GM23338 (cell line): Measurements from ENCODE around the gene TLE3. TPM values are rescaled to one million over a fixed set of nuclear protein-coding genes. Genes with fewer than 3 reads are reported as not detected.
A peak's percentile ranks its signal among the peaks of the same experiment; 100 is the strongest.

ENCODE experiments used
- ATAC-seq: fragments of 200-7000 bp; cut with Tn5 transposase; 3 replicates; pipeline ENCODE4 v1.9.1; 2020
- DNase-seq: peaks from one replicate; pipeline ENCODE4 v3.0.0-alpha.2; 2015; ENCODE audit warnings: low spot score
- H2AFZ ChIP-seq: fragments of 200-600 bp; sonication (generic); 2 replicates; pipeline ENCODE4 v1.8.0; 2016; ENCODE audit warnings: antibody characterized with exemption, mild to moderate bottlenecking, moderate library complexity
- H3F3A ChIP-seq: fragments of 200-600 bp; sonication (generic); replicated peaks from 2 replicates; pipeline ENCODE4 v1.8.0; 2017; ENCODE audit warnings: antibody characterized with exemption, mixed run types, low read depth
- H3K27ac ChIP-seq: fragments of 200-600 bp; sonication (generic); 2 replicates; pipeline ENCODE4 v1.6.1; 2016; ENCODE audit warnings: low read depth
- H3K27me3 ChIP-seq: fragments of 200-600 bp; sonication (generic); 2 replicates; pipeline ENCODE4 v1.8.0; 2016; ENCODE audit warnings: mild to moderate bottlenecking, mixed run types, moderate library complexity; ENCODE audit not compliant: insufficient read depth
- H3K36me3 ChIP-seq: fragments of 200-600 bp; sonication (generic); 2 replicates; pipeline ENCODE4 v1.8.0; 2016; ENCODE audit warnings: mild to moderate bottlenecking; ENCODE audit not compliant: insufficient read depth
- H3K4me1 ChIP-seq: fragments of 200-600 bp; sonication (generic); 2 replicates; pipeline ENCODE4 v1.8.0; 2016; ENCODE audit warnings: mild to moderate bottlenecking, moderate library complexity; ENCODE audit not compliant: insufficient read depth
- H3K4me2 ChIP-seq: fragments of 200-600 bp; sonication (generic); 2 replicates; pipeline ENCODE4 v1.7.1; 2017; ENCODE audit warnings: mixed run types
- H3K4me3 ChIP-seq: fragments of 200-600 bp; sonication (generic); 2 replicates; pipeline ENCODE4 v1.6.1; 2016; ENCODE audit warnings: mixed run types
- H3K79me2 ChIP-seq: fragments of 200-600 bp; sonication (generic); replicated peaks from 2 replicates; pipeline ENCODE4 v1.8.0; 2017; ENCODE audit warnings: mild to moderate bottlenecking; ENCODE audit not compliant: insufficient read depth
- H3K9me2 ChIP-seq: fragments of 200-600 bp; sonication (generic); 2 replicates; pipeline ENCODE4 v1.8.0; 2017; ENCODE audit not compliant: insufficient read depth
- H4K20me1 ChIP-seq: fragments of 200-600 bp; sonication (generic); replicated peaks from 2 replicates; pipeline ENCODE4 v1.8.0; 2017; ENCODE audit warnings: mild to moderate bottlenecking; ENCODE audit not compliant: insufficient read depth
- H3K27ac Mint-ChIP-seq: 2 replicates; pipeline ENCODE4 v1.8.0; 2020; ENCODE audit warnings: inconsistent platforms, mild to moderate bottlenecking, moderate library complexity, mixed read lengths
- H3K27me3 Mint-ChIP-seq: 3 replicates; pipeline ENCODE4 v1.8.0; 2022; ENCODE audit warnings: low read depth, mild to moderate bottlenecking, moderate library complexity, mixed read lengths, inconsistent platforms; ENCODE audit not compliant: insufficient read depth, poor library complexity
- H3K36me3 Mint-ChIP-seq: 3 replicates; pipeline ENCODE4 v1.8.0; 2021; ENCODE audit warnings: low read depth, mild to moderate bottlenecking, inconsistent platforms, moderate library complexity, mixed read lengths
- H3K4me1 Mint-ChIP-seq: 3 replicates; pipeline ENCODE4 v1.8.0; 2020; ENCODE audit warnings: mild to moderate bottlenecking, inconsistent platforms, mixed read lengths
- H3K4me3 Mint-ChIP-seq: 3 replicates; pipeline ENCODE4 v1.8.0; 2021; ENCODE audit warnings: moderate library complexity, mild to moderate bottlenecking, inconsistent platforms, mixed read lengths
- H3K9me3 Mint-ChIP-seq: 3 replicates; pipeline ENCODE4 v1.8.0; 2020; ENCODE audit warnings: moderate library complexity, mild to moderate bottlenecking, inconsistent platforms, mixed read lengths
- CREB1 ChIP-seq: fragments of 250-450 bp; sonication (Bioruptor Pico); IDR thresholded peaks from 2 replicates; pipeline ENCODE4 v1.5.0; 2020; ENCODE audit warnings: low read depth, mild to moderate bottlenecking, moderate library complexity
- EZH2 ChIP-seq: fragments of 200-600 bp; sonication (generic); IDR thresholded peaks from one replicate; pipeline ENCODE4 v1.8.0; 2017; ENCODE audit warnings: antibody characterized with exemption, mild to moderate bottlenecking, low read depth; ENCODE audit not compliant: unreplicated experiment
- EZH2phosphoT487 ChIP-seq: fragments of 200-600 bp; sonication (generic); IDR thresholded peaks from one replicate; pipeline ENCODE4 v1.8.1; 2018; ENCODE audit warnings: antibody characterized with exemption; ENCODE audit not compliant: unreplicated experiment
- JUNB ChIP-seq: IDR thresholded peaks from one replicate; pipeline ENCODE4 v1.6.1; 2016; ENCODE audit warnings: antibody characterized with exemption; ENCODE audit not compliant: unreplicated experiment
- NANOG ChIP-seq: IDR thresholded peaks from 2 replicates; pipeline ENCODE4 v1.6.1; 2016; ENCODE audit warnings: antibody characterized with exemption, borderline replicate concordance
- POLR2AphosphoS5 ChIP-seq: IDR thresholded peaks from 2 replicates; pipeline ENCODE4 v1.6.1; 2016; ENCODE audit warnings: antibody characterized with exemption, low read depth
- STAT1 ChIP-seq: IDR thresholded peaks from one replicate; pipeline ENCODE4 v1.6.1; 2016; ENCODE audit warnings: antibody characterized with exemption; ENCODE audit not compliant: unreplicated experiment
- ZNF114 ChIP-seq: fragments of 250-450 bp; sonication (Bioruptor Pico); IDR thresholded peaks from 2 replicates; pipeline ENCODE4 v1.5.0; 2020; ENCODE audit warnings: mild to moderate bottlenecking, moderate library complexity
- ZNF331 ChIP-seq: fragments of 250-450 bp; sonication (Bioruptor Pico); IDR thresholded peaks from 2 replicates; pipeline ENCODE4 v1.5.0; 2020; ENCODE audit warnings: low read depth, mild to moderate bottlenecking, moderate library complexity
- polyA plus RNA-seq: library from polyadenylated mRNA; unstranded; fragments of >200 nt; fragmentation: Nextera tagmentation; extraction: Ambion mirVana; gene quantifications from 2 replicates; pipeline ENCODE4 v1.2.1, GENCODE V29; 2016
- total RNA-seq: library from RNA; depleted of rRNA; stranded (reverse); fragments of >200 nt; shearing (Covaris generic); gene quantifications from 2 replicates; pipeline ENCODE4 v1.2.3, GENCODE V29; 2014
- TF ChIP-seq, protein P1 (sequence below): IDR thresholded peaks from 2 replicates; pipeline ENCODE4 v1.6.1; 2016; ENCODE audit warnings: antibody characterized with exemption
- TF ChIP-seq, protein P2 (sequence below): IDR thresholded peaks from one replicate; pipeline ENCODE4 v1.6.1; 2018; ENCODE audit warnings: antibody characterized with exemption; ENCODE audit not compliant: unreplicated experiment
- TF ChIP-seq, protein P3 (sequence below): fragments of 250-450 bp; sonication (Bioruptor Pico); IDR thresholded peaks from 2 replicates; pipeline ENCODE4 v1.5.0; 2020; ENCODE audit warnings: mild to moderate bottlenecking, moderate library complexity
- TF ChIP-seq, protein P4 (sequence below), 2 experiments: fragments of 200-600 bp in 1 of 2; sonication (generic) in 1 of 2; conservative IDR thresholded peaks; 2 replicates each; pipeline versions ENCODE4 v1.5.1 to v1.6.1; 2016 to 2017; ENCODE audit warnings: antibody characterized with exemption in 2 of 2, low read depth in 2 of 2, mild to moderate bottlenecking in 2 of 2, moderate library complexity in 1 of 2

Gene TLE3
- total and polyA plus RNA-seq, 2 experiments from 2014 or later, result 10.4 to 79.5 TPM

DNA sequence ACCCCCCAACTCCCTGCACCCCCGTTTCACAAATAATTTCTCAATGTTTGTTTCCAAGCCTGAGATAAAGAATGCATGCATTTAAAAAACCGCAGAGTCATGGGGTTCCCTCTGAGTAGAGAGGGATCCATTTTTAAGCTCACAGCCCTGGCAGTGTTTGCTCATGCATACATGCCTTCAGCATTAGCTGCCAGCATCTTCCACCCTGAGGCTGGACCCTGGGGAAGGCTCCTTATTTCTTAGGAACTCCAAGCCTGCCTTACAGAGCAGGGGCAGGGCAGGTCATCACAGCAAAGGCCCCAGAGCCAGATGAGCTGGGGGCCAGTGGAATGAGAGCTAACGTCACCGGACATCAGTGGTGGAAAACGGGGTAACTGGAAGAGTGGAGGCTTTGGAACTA, 31.3 kb downstream of the TLE3 start:
- H3K27me3 ChIP-seq, result no peaks in the 10 kb centered on the region
- no peaks in the 10 kb centered on the region for H3F3A ChIP-seq
- H4K20me1 ChIP-seq, result peaks cover 23% of the 10 kb centered on the region
- peaks cover 7% of the 10 kb centered on the region for H3K79me2 ChIP-seq
- no peaks in the 10 kb centered on the region for H3K9me2 ChIP-seq
- H3K36me3 ChIP-seq, result no peaks in the 10 kb centered on the region; the same call in none of the 2 replicates
- Mint-ChIP-seq H3K9me3 (no peaks in the 10 kb centered on the region), H3K4me1 (peaks cover 15% of the 10 kb centered on the region), H3K27ac (peak overlapping the region; percentile 77), H3K36me3 (peaks cover 56% of the 10 kb centered on the region), H3K4me3 (no peak overlapping the region), H3K27me3 (peaks cover 9% of the 10 kb centered on the region)
- ATAC-seq (no peak), DNase-seq (no peak)
- H3K27ac ChIP-seq, result no peak overlapping the region
- H3K4me1 ChIP-seq, result peaks cover 6% of the 10 kb centered on the region; the same call in 1 of the 2 replicates
- no peak for TF ChIP-seq ZNF114 (CRISPR knock-in tag)
- no peak for TF ChIP-seq NANOG
- TF ChIP-seq, protein P1, sequence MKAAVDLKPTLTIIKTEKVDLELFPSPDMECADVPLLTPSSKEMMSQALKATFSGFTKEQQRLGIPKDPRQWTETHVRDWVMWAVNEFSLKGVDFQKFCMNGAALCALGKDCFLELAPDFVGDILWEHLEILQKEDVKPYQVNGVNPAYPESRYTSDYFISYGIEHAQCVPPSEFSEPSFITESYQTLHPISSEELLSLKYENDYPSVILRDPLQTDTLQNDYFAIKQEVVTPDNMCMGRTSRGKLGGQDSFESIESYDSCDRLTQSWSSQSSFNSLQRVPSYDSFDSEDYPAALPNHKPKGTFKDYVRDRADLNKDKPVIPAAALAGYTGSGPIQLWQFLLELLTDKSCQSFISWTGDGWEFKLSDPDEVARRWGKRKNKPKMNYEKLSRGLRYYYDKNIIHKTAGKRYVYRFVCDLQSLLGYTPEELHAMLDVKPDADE, result no peak
- no peak for TF ChIP-seq CREB1
- TF ChIP-seq POLR2AphosphoS5, result no peak
- TF ChIP-seq, protein P2, sequence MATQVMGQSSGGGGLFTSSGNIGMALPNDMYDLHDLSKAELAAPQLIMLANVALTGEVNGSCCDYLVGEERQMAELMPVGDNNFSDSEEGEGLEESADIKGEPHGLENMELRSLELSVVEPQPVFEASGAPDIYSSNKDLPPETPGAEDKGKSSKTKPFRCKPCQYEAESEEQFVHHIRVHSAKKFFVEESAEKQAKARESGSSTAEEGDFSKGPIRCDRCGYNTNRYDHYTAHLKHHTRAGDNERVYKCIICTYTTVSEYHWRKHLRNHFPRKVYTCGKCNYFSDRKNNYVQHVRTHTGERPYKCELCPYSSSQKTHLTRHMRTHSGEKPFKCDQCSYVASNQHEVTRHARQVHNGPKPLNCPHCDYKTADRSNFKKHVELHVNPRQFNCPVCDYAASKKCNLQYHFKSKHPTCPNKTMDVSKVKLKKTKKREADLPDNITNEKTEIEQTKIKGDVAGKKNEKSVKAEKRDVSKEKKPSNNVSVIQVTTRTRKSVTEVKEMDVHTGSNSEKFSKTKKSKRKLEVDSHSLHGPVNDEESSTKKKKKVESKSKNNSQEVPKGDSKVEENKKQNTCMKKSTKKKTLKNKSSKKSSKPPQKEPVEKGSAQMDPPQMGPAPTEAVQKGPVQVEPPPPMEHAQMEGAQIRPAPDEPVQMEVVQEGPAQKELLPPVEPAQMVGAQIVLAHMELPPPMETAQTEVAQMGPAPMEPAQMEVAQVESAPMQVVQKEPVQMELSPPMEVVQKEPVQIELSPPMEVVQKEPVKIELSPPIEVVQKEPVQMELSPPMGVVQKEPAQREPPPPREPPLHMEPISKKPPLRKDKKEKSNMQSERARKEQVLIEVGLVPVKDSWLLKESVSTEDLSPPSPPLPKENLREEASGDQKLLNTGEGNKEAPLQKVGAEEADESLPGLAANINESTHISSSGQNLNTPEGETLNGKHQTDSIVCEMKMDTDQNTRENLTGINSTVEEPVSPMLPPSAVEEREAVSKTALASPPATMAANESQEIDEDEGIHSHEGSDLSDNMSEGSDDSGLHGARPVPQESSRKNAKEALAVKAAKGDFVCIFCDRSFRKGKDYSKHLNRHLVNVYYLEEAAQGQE, result no peak
- no peak for TF ChIP-seq JUNB
- TF ChIP-seq ZNF331 (CRISPR knock-in tag), result no peak
- TF ChIP-seq, protein P3, sequence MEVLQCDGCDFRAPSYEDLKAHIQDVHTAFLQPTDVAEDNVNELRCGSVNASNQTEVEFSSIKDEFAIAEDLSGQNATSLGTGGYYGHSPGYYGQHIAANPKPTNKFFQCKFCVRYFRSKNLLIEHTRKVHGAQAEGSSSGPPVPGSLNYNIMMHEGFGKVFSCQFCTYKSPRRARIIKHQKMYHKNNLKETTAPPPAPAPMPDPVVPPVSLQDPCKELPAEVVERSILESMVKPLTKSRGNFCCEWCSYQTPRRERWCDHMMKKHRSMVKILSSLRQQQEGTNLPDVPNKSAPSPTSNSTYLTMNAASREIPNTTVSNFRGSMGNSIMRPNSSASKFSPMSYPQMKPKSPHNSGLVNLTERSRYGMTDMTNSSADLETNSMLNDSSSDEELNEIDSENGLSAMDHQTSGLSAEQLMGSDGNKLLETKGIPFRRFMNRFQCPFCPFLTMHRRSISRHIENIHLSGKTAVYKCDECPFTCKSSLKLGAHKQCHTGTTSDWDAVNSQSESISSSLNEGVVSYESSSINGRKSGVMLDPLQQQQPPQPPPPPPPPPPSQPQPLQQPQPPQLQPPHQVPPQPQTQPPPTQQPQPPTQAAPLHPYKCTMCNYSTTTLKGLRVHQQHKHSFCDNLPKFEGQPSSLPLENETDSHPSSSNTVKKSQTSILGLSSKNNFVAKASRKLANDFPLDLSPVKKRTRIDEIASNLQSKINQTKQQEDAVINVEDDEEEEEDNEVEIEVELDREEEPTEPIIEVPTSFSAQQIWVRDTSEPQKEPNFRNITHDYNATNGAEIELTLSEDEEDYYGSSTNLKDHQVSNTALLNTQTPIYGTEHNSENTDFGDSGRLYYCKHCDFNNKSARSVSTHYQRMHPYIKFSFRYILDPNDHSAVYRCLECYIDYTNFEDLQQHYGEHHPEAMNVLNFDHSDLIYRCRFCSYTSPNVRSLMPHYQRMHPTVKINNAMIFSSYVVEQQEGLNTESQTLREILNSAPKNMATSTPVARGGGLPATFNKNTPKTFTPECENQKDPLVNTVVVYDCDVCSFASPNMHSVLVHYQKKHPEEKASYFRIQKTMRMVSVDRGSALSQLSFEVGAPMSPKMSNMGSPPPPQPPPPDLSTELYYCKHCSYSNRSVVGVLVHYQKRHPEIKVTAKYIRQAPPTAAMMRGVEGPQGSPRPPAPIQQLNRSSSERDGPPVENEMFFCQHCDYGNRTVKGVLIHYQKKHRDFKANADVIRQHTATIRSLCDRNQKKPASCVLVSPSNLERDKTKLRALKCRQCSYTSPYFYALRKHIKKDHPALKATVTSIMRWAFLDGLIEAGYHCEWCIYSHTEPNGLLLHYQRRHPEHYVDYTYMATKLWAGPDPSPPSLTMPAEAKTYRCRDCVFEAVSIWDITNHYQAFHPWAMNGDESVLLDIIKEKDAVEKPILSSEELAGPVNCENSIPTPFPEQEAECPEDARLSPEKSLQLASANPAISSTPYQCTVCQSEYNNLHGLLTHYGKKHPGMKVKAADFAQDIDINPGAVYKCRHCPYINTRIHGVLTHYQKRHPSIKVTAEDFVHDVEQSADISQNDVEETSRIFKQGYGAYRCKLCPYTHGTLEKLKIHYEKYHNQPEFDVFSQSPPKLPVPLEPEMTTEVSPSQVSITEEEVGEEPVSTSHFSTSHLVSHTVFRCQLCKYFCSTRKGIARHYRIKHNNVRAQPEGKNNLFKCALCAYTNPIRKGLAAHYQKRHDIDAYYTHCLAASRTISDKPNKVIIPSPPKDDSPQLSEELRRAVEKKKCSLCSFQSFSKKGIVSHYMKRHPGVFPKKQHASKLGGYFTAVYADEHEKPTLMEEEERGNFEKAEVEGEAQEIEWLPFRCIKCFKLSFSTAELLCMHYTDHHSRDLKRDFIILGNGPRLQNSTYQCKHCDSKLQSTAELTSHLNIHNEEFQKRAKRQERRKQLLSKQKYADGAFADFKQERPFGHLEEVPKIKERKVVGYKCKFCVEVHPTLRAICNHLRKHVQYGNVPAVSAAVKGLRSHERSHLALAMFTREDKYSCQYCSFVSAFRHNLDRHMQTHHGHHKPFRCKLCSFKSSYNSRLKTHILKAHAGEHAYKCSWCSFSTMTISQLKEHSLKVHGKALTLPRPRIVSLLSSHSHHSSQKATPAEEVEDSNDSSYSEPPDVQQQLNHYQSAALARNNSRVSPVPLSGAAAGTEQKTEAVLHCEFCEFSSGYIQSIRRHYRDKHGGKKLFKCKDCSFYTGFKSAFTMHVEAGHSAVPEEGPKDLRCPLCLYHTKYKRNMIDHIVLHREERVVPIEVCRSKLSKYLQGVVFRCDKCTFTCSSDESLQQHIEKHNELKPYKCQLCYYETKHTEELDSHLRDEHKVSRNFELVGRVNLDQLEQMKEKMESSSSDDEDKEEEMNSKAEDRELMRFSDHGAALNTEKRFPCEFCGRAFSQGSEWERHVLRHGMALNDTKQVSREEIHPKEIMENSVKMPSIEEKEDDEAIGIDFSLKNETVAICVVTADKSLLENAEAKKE (CRISPR knock-in tag), result no peak
- no peak for TF ChIP-seq EZH2phosphoT487
- TF ChIP-seq STAT1, result no peak
- TF ChIP-seq, protein P4, sequence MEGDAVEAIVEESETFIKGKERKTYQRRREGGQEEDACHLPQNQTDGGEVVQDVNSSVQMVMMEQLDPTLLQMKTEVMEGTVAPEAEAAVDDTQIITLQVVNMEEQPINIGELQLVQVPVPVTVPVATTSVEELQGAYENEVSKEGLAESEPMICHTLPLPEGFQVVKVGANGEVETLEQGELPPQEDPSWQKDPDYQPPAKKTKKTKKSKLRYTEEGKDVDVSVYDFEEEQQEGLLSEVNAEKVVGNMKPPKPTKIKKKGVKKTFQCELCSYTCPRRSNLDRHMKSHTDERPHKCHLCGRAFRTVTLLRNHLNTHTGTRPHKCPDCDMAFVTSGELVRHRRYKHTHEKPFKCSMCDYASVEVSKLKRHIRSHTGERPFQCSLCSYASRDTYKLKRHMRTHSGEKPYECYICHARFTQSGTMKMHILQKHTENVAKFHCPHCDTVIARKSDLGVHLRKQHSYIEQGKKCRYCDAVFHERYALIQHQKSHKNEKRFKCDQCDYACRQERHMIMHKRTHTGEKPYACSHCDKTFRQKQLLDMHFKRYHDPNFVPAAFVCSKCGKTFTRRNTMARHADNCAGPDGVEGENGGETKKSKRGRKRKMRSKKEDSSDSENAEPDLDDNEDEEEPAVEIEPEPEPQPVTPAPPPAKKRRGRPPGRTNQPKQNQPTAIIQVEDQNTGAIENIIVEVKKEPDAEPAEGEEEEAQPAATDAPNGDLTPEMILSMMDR (conservative IDR thresholded peaks at IDR 0.05; ENCODE audit: low read depth in 2 of 2), result no peak
- no peak for TF ChIP-seq EZH2
- H2AFZ ChIP-seq, result no peak overlapping the region
- H3K4me3 ChIP-seq, result no peak overlapping the region
- H3K4me2 ChIP-seq, result no peak overlapping the region
